ENCODE results near the gene PSENEN. TPM values are rescaled to one million over a fixed set of nuclear protein-coding genes. Genes with fewer than 3 reads are reported as not detected.

PSENEN gene
- total and polyA plus RNA-seq, 9 of the 15 experiments (the other 6 are each of a cell fraction or from before 2014, with no cell fraction given): 34.5 to 299 (median 61.1) TPM

GRCh38 chr19:35745328-35746086 is at the start of gene PSENEN, which contains the start of gene U2AF1L4 (continued):
- TF ChIP-seq RBM14 (IDR thresholded peaks at IDR 0.05; ENCODE audit: borderline replicate concordance, insufficient read depth, low read depth, low read length) (no peak), ZNF766 (CRISPR knock-in tag; conservative IDR thresholded peaks at IDR 0.05) (no peak), ARID2 (IDR thresholded peaks at IDR 0.05) (no peak), TEAD1 (CRISPR knock-in tag; IDR thresholded peaks at IDR 0.05) (no peak), ZNF133 (CRISPR knock-in tag; IDR thresholded peaks at IDR 0.05) (no peak), FOXP4 (CRISPR knock-in tag; IDR thresholded peaks at IDR 0.05; ENCODE audit: borderline replicate concordance) (no peak), FIP1L1 (IDR thresholded peaks at IDR 0.05; ENCODE audit: low read depth, low read length, poor library complexity, severe bottlenecking) (no peak), RFX1 (IDR thresholded peaks at IDR 0.05) (peak; percentile 91), E2F5 (CRISPR knock-in tag; IDR thresholded peaks at IDR 0.05) (no peak), ZNF212 (CRISPR knock-in tag; IDR thresholded peaks at IDR 0.05) (no peak), ZNF197 (CRISPR knock-in tag; IDR thresholded peaks at IDR 0.05; ENCODE audit: low read depth) (no peak), FOXP1 (CRISPR knock-in tag; IDR thresholded peaks at IDR 0.05) (0 out of 2 replicates have a peak, but pooled peaks have one; percentile 18), CTBP1 (IDR thresholded peaks at IDR 0.05; ENCODE audit: borderline replicate concordance) (no peak), MYC (IDR thresholded peaks at IDR 0.05; ENCODE audit: low read depth, low read length) (no peak), MYC (CRISPR knock-in tag; IDR thresholded peaks at IDR 0.05; ENCODE audit: borderline replicate concordance, low read depth) (no peak), PTBP1 (IDR thresholded peaks at IDR 0.05; ENCODE audit: low read depth, low read length) (no peak), ZBTB1 (CRISPR knock-in tag; IDR thresholded peaks at IDR 0.05; ENCODE audit: borderline replicate concordance, low read depth) (no peak), RAD51 (IDR thresholded peaks at IDR 0.05; ENCODE audit: borderline replicate concordance, low read depth) (no peak)
